ENCODE measurements around the gene NAALAD2. TPM values are rescaled to one million over a fixed set of nuclear protein-coding genes. Genes with fewer than 3 reads are reported as not detected.

Gene NAALAD2
- total RNA-seq, 1 donor from 2014 or later, result 0.20 TPM

DNA sequence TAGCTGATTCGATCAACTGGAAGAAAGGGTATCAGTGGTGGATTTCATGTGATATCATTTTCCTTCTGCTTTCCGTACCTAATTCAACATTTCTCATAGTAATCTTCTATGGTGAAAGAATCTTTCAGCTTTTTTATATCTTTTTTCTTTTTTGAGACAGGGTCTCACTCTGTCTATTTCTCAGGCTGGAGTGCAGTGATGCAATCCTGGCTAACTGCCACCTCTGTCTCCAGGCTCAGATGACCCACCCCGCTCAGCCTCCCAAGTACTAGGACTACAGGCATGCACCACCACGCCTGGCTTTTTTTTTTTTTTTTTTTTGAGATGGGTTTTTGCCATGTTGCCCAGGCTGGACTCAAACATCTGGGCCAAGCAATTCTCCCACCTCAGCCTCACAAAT lies 107.0 kb downstream of the NAALAD2 start:
- no peak for DNase-seq (ENCODE audit: low read depth in 2 of 2)

Other genes starting within 250 kb of the NAALAD2 start
- not detected in 2 replicates for gene TRIM49D1, start 212.4 kb upstream of the NAALAD2 start, total RNA-seq
- not detected in 2 replicates for gene TRIM49D2, start 210.6 kb upstream of the NAALAD2 start, total RNA-seq
- not detected in 2 replicates for gene TRIM64, start 168.6 kb upstream of the NAALAD2 start, total RNA-seq
- not detected in 2 replicates for gene TRIM49C, start 103.6 kb upstream of the NAALAD2 start, total RNA-seq
- not detected in 2 replicates for gene UBTFL1, start 48.7 kb upstream of the NAALAD2 start, total RNA-seq
- 13.7 and 19.8 TPM in 2 replicates for gene CHORDC1, start 88.4 kb downstream of the NAALAD2 start, total RNA-seq